ENCODE measurements around the gene RNGTT.
A peak's percentile ranks its signal among the peaks of the same experiment; 100 is the strongest.

RNGTT gene

DNA sequence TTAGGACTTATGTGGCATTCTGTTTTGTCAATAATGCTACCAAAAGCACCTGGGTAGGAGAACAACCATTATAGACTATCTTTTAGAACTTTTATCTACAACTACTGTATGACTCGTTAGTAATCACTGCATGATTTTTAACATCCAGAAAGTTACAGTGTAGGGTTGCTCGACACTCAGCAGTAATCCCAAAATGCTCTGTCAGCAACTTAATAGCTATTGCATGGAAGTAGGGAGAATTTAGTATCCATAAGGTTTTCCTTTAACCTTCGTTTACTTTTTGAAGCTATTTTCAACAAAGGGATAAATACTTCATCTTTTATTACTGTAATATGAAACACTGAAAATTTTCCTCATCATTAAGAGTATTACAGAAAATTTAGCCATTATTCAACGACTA lies 309.5 kb downstream of the RNGTT start:
- H3K9me3 ChIP-seq (ENCODE audit: control insufficient read depth, insufficient read depth, low read depth, low read length), result no peaks in the 10 kb centered on the region
- ChIA-PET POLR2A (no interaction called here), CTCF (no interaction called here)
- H3K36me3 ChIP-seq (ENCODE audit: control insufficient read depth in 2 of 2, insufficient read depth in 1 of 2, low read length in 2 of 2), result no peaks in the 10 kb centered on the region
- no peaks in the 10 kb centered on the region; the same call in 1 of the 2 replicates for H3K4me1 ChIP-seq (ENCODE audit: control insufficient read depth, insufficient read depth, low read length)
- H3K4me3 ChIP-seq (ENCODE audit: low read depth, low read length), result no peak overlapping the region
- no peak overlapping the region for H3K27ac ChIP-seq (ENCODE audit: extremely low read depth, low read depth, low read length)
- TF ChIP-seq ZNF37A (tag by site-specific recombination; IDR thresholded peaks at IDR 0.05) (no peak), ZBTB17 (tag by site-specific recombination; IDR thresholded peaks at IDR 0.05) (0 out of 2 replicates have a peak, but pooled peaks have one; percentile 22)

DNA sequence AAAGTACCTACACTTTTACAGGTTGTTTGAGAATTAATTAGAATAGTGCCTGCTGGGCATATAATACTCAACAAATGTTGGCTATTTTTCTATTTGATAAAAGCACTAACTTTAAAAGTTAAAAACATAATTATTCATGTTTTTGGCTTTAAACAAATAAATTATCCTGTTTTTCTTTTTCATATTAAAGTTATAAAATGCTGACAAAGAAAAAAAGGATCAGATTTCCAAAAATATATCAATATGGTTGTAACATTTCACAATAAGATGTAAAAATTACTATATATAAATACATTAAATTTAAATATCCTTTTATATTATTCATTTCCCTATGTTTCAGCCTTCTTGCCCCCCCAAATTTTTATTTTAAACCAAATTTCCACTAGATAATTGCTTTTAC lies 312.0 kb downstream of the RNGTT start:
- Histone ChIP-seq H3K4me3 (ENCODE audit: low read depth, low read length) (no peak overlapping the region), H3K4me1 (ENCODE audit: control insufficient read depth, insufficient read depth, low read length) (no peaks in the 10 kb centered on the region; the same call in 1 of the 2 replicates), H3K27ac (ENCODE audit: extremely low read depth, low read depth, low read length) (no peak overlapping the region), H3K9me3 (ENCODE audit: control insufficient read depth, insufficient read depth, low read depth, low read length) (no peaks in the 10 kb centered on the region), H3K36me3 (ENCODE audit: control insufficient read depth in 2 of 2, insufficient read depth in 1 of 2, low read length in 2 of 2) (no peaks in the 10 kb centered on the region)
- TF ChIP-seq, protein P1, sequence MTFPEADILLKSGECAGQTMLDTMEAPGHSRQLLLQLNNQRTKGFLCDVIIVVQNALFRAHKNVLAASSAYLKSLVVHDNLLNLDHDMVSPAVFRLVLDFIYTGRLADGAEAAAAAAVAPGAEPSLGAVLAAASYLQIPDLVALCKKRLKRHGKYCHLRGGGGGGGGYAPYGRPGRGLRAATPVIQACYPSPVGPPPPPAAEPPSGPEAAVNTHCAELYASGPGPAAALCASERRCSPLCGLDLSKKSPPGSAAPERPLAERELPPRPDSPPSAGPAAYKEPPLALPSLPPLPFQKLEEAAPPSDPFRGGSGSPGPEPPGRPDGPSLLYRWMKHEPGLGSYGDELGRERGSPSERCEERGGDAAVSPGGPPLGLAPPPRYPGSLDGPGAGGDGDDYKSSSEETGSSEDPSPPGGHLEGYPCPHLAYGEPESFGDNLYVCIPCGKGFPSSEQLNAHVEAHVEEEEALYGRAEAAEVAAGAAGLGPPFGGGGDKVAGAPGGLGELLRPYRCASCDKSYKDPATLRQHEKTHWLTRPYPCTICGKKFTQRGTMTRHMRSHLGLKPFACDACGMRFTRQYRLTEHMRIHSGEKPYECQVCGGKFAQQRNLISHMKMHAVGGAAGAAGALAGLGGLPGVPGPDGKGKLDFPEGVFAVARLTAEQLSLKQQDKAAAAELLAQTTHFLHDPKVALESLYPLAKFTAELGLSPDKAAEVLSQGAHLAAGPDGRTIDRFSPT (tag by site-specific recombination; IDR thresholded peaks at IDR 0.05), result no peak
- TF ChIP-seq, protein P2, sequence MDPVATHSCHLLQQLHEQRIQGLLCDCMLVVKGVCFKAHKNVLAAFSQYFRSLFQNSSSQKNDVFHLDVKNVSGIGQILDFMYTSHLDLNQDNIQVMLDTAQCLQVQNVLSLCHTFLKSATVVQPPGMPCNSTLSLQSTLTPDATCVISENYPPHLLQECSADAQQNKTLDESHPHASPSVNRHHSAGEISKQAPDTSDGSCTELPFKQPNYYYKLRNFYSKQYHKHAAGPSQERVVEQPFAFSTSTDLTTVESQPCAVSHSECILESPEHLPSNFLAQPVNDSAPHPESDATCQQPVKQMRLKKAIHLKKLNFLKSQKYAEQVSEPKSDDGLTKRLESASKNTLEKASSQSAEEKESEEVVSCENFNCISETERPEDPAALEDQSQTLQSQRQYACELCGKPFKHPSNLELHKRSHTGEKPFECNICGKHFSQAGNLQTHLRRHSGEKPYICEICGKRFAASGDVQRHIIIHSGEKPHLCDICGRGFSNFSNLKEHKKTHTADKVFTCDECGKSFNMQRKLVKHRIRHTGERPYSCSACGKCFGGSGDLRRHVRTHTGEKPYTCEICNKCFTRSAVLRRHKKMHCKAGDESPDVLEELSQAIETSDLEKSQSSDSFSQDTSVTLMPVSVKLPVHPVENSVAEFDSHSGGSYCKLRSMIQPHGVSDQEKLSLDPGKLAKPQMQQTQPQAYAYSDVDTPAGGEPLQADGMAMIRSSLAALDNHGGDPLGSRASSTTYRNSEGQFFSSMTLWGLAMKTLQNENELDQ (tag by site-specific recombination; IDR thresholded peaks at IDR 0.05; ENCODE audit: low read depth), result no peak
- TF ChIP-seq, protein P3, sequence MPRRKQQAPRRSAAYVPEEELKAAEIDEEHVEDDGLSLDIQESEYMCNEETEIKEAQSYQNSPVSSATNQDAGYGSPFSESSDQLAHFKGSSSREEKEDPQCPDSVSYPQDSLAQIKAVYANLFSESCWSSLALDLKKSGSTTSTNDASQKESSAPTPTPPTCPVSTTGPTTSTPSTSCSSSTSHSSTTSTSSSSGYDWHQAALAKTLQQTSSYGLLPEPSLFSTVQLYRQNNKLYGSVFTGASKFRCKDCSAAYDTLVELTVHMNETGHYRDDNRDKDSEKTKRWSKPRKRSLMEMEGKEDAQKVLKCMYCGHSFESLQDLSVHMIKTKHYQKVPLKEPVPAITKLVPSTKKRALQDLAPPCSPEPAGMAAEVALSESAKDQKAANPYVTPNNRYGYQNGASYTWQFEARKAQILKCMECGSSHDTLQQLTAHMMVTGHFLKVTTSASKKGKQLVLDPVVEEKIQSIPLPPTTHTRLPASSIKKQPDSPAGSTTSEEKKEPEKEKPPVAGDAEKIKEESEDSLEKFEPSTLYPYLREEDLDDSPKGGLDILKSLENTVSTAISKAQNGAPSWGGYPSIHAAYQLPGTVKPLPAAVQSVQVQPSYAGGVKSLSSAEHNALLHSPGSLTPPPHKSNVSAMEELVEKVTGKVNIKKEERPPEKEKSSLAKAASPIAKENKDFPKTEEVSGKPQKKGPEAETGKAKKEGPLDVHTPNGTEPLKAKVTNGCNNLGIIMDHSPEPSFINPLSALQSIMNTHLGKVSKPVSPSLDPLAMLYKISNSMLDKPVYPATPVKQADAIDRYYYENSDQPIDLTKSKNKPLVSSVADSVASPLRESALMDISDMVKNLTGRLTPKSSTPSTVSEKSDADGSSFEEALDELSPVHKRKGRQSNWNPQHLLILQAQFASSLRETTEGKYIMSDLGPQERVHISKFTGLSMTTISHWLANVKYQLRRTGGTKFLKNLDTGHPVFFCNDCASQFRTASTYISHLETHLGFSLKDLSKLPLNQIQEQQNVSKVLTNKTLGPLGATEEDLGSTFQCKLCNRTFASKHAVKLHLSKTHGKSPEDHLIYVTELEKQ (tag by site-specific recombination; IDR thresholded peaks at IDR 0.05; ENCODE audit: borderline replicate concordance), result no peak
- TF ChIP-seq SP3 (tag by site-specific recombination; IDR thresholded peaks at IDR 0.05), result no peak
- TF ChIP-seq, protein P4, sequence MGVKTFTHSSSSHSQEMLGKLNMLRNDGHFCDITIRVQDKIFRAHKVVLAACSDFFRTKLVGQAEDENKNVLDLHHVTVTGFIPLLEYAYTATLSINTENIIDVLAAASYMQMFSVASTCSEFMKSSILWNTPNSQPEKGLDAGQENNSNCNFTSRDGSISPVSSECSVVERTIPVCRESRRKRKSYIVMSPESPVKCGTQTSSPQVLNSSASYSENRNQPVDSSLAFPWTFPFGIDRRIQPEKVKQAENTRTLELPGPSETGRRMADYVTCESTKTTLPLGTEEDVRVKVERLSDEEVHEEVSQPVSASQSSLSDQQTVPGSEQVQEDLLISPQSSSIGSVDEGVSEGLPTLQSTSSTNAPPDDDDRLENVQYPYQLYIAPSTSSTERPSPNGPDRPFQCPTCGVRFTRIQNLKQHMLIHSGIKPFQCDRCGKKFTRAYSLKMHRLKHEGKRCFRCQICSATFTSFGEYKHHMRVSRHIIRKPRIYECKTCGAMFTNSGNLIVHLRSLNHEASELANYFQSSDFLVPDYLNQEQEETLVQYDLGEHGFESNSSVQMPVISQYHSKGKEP (tag by site-specific recombination; IDR thresholded peaks at IDR 0.05), result no peak
- no peak for TF ChIP-seq ZNF624 (tag by site-specific recombination; IDR thresholded peaks at IDR 0.05)
- TF ChIP-seq, protein P5, sequence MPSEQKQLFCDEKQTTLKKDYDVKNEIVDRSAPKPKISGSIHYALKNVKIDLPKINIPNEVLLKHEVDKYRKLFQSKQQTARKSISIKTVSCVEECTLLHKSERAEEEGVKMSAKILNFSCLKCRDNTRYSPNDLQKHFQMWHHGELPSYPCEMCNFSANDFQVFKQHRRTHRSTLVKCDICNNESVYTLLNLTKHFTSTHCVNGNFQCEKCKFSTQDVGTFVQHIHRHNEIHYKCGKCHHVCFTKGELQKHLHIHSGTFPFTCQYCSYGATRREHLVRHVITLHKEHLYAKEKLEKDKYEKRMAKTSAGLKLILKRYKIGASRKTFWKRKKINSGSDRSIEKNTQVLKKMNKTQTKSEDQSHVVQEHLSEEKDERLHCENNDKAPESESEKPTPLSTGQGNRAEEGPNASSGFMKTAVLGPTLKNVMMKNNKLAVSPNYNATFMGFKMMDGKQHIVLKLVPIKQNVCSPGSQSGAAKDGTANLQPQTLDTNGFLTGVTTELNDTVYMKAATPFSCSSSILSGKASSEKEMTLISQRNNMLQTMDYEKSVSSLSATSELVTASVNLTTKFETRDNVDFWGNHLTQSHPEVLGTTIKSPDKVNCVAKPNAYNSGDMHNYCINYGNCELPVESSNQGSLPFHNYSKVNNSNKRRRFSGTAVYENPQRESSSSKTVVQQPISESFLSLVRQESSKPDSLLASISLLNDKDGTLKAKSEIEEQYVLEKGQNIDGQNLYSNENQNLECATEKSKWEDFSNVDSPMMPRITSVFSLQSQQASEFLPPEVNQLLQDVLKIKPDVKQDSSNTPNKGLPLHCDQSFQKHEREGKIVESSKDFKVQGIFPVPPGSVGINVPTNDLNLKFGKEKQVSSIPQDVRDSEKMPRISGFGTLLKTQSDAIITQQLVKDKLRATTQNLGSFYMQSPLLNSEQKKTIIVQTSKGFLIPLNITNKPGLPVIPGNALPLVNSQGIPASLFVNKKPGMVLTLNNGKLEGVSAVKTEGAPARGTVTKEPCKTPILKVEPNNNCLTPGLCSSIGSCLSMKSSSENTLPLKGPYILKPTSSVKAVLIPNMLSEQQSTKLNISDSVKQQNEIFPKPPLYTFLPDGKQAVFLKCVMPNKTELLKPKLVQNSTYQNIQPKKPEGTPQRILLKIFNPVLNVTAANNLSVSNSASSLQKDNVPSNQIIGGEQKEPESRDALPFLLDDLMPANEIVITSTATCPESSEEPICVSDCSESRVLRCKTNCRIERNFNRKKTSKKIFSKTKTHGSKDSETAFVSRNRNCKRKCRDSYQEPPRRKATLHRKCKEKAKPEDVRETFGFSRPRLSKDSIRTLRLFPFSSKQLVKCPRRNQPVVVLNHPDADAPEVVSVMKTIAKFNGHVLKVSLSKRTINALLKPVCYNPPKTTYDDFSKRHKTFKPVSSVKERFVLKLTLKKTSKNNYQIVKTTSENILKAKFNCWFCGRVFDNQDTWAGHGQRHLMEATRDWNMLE (tag by site-specific recombination; conservative IDR thresholded peaks at IDR 0.05; ENCODE audit: low read depth), result no peak
- CTCF ChIA-PET, result no interaction called here
- POLR2A ChIA-PET, result no interaction called here

Measured in HEK293 (cell line).